GM13977 (cell line): ENCODE data around the gene PSMB7.

ENCODE experiments used
- DNase-seq: peaks from one replicate; pipeline ENCODE4 v3.0.0; 2012; ENCODE audit warnings: low spot score
- CTCF ChIP-seq: IDR thresholded peaks from 2 replicates; pipeline ENCODE4 v1.5.1; 2012; ENCODE audit warnings: mild to moderate bottlenecking, control low read depth; ENCODE audit not compliant: insufficient read depth; ENCODE audit errors: extremely low read depth, missing control alignments
- in situ Hi-C: fragments of 300-500 bp; cut with MboI; formaldehyde crosslinking; loops from one replicate; pipeline ENCODE4 v1.12.0; 2022; ENCODE audit warnings: low sequenced_read_pairs, low pct_unique_long_range_greater_than_20kb, mixed read lengths, inconsistent platforms; ENCODE audit not compliant: unreplicated experiment

PSMB7 gene

GRCh38 chr9:124376329-124376728 lies 38.9 kb downstream of the PSMB7 start:
- no peak for TF ChIP-seq CTCF
- in situ Hi-C loops: no loop called here
- no peak for DNase-seq

- TF ChIP-seq CTCF: no peak
- in situ Hi-C loops: no loop called here
- DNase-seq: no peak
Measured at GRCh38 chr9:124375726-124376125, 39.5 kb downstream of the PSMB7 start.

- in situ Hi-C loops: no loop called here
- DNase-seq: no peak
- no peak for TF ChIP-seq CTCF
Measured at GRCh38 chr9:124373851-124374250, 41.4 kb downstream of the PSMB7 start.

GRCh38 chr9:124373386-124373785 lies 41.9 kb downstream of the PSMB7 start:
- no peak for DNase-seq
- TF ChIP-seq CTCF: no peak
- in situ Hi-C loops: no loop called here

GRCh38 chr9:124372038-124372437 lies 43.2 kb downstream of the PSMB7 start:
- no peak for DNase-seq
- in situ Hi-C loops: no loop called here
- TF ChIP-seq CTCF: no peak

- in situ Hi-C loops: no loop called here
- TF ChIP-seq CTCF: no peak
- DNase-seq: no peak
Measured at GRCh38 chr9:124370896-124371582, 44.2 kb downstream of the PSMB7 start.
